ENCODE measurements around the gene GPR119.
"Not testable (repeated sequence)": the region's sequence is repeated elsewhere in the genome, so short reads cannot be mapped to it uniquely, and the experiment has no call there.

GPR119 gene

GRCh38 chrX:130338869-130339268, 46.6 kb downstream of the GPR119 start:
- DNase-seq: not testable (repeated sequence)

- DNase-seq: no peak
Observed at GRCh38 chrX:130336531-130336930, 48.9 kb downstream of the GPR119 start.

Measured in NCI-H2171 (cell line).